Omental fat pad (tissue), 4 donors: ENCODE data around the gene GALK2. TPM values are rescaled to one million over a fixed set of nuclear protein-coding genes. Genes with fewer than 3 reads are reported as not detected.

Experiments used
- ATAC-seq: fragments of 150-250 bp; one replicate; pipeline ENCODE4 v1.9.1; 2016; ENCODE audit warnings: mild to moderate bottlenecking, moderate library complexity; ENCODE audit not compliant: low FRiP score
- DNase-seq: peaks from one replicate; pipeline ENCODE4 v3.0.0-alpha.2; 2019; ENCODE audit warnings: low spot score
- total RNA-seq, 4 donors: library from RNA; depleted of rRNA; stranded (reverse); fragments of >200 nt; gene quantifications; one replicate each; pipeline ENCODE4 v1.1.0, GENCODE V29; 2016
- TF ChIP-seq, protein P1 (sequence below), 3 donors: fragments of 450-650 bp; IDR thresholded peaks; one replicate each; pipeline ENCODE4 v1.5.1; 2016 to 2017; ENCODE audit warnings: antibody characterized with exemption in 3 of 3, mild to moderate bottlenecking in 3 of 3, moderate library complexity in 2 of 3

GALK2 gene
- total RNA-seq, 4 donors from 2014 or later: 18.6 to 35.5 (median 32.5) TPM

DNA sequence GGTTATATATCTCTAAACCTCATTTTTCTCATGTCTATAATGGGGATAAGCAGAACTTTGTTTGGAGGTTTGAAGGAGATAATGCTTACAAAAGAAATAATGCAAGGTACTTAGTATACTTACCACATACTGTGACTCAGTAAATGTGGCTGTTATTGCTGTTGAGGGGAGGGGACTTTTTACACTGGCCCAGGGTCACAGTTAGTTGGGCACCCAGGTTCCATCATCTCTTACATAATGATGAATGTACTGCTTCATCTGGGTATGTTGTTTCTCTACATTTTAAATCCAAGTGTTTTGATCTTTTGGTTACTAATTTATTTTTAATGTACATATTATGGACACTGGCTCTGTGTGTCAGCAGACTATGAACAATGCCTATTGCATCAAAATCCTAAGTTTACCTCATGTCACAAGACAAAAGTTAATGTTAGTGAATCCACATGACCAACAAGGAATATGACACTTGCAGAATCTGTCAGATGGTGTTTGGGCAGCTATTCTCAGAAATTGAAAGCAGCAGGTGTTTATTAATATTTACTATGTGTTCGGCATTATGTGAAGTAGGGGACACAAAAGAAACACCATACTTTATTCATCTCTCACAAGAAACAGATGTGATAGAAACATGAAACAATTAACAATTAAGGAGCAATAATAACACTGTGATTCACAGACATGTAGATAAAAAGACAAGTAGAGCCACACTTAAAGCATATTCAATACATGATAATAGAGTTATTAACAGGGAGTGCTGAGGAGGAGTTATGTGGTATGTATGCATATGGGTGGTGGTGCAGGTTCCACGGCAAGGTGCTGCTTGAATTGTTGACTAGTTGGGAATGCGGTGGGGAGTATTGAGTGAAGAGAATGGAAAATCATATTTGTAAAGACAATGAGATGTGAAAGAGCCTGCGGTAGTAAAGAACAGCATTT lies 109.7 kb downstream of the GALK2 start:
- DNase-seq (no peak), ATAC-seq (no peak)
- TF ChIP-seq, protein P1, sequence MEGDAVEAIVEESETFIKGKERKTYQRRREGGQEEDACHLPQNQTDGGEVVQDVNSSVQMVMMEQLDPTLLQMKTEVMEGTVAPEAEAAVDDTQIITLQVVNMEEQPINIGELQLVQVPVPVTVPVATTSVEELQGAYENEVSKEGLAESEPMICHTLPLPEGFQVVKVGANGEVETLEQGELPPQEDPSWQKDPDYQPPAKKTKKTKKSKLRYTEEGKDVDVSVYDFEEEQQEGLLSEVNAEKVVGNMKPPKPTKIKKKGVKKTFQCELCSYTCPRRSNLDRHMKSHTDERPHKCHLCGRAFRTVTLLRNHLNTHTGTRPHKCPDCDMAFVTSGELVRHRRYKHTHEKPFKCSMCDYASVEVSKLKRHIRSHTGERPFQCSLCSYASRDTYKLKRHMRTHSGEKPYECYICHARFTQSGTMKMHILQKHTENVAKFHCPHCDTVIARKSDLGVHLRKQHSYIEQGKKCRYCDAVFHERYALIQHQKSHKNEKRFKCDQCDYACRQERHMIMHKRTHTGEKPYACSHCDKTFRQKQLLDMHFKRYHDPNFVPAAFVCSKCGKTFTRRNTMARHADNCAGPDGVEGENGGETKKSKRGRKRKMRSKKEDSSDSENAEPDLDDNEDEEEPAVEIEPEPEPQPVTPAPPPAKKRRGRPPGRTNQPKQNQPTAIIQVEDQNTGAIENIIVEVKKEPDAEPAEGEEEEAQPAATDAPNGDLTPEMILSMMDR (IDR thresholded peaks at IDR 0.05): no peak

DNA sequence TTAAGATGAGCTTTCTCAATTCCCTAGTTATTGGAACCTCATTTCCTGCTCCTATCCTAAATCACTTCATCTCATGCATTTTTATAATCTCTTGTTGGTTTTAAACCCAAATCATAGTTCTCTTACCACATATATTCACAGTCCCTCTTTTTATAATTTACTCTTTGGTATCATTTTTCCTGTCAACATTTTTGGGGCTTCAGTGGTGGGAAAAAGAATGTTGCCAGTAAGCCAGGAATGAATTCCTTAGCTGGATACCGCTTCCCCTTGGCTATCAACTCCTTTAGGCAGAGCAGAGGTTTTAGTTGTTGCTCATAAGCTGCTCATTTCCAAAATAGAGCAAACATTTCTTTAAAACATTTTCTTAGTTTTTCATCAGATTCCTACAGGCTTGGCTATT lies 112.3 kb downstream of the GALK2 start:
- TF ChIP-seq, protein P1 (IDR thresholded peaks at IDR 0.05): no peak
- ATAC-seq (no peak), DNase-seq (no peak)

DNA sequence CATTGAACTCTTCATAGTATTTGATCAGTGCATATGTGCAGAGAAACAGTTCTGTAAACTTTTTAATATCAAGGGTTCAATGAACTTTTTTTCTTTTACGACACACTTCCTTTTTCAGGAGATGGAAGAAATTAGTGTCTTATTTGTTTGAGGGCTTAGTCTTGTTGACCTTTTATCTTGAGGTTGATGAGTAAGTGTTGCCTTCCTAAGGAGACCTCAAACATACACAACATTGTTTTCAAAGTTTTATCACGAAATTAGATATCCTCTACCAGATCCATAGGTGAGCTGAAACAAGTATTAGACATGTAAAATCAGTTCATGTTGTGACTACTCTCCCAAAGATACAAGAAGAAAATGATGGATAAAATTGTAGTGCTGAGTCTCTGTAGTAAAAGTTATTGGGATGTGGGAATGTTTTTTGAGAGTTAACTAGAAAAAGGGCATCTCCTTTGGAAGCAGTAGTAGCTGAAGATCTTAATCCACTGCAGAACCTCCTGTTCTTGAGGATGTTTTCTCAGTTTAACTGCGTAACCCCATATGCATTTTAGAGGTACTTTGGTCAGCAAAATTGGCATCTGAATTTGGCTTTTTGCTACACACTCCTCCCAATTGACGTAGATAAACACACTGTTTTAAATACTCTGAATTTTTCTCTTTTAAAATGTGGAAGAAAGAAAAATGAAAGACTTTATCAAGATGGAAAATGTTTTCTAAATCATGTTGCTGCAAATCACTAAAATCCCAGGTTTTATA lies 116.8 kb downstream of the GALK2 start:
- ATAC-seq (peak; percentile 55), DNase-seq (no peak)
- TF ChIP-seq, protein P1 (IDR thresholded peaks at IDR 0.05): no peak

DNA sequence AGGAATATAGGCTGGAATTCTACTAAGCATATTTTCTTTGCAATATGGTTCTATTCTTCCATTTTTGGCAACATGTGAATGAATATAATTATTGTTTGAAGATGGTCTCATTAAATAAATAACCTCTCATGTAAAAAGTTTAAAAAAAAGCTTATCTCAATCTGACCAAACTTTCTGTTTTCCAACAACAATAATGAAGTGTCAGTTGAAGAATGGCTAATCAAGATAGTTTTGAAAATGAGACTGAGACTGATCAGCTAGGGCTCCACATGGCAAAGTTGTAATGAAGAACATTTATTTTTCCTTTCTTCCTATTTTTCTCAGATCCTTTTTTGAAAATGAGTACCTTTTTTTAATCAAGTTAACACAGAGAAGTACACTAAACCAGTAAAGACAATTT lies 117.4 kb downstream of the GALK2 start:
- TF ChIP-seq, protein P1 (IDR thresholded peaks at IDR 0.05): no peak
- ATAC-seq (no peak), DNase-seq (no peak)

DNA sequence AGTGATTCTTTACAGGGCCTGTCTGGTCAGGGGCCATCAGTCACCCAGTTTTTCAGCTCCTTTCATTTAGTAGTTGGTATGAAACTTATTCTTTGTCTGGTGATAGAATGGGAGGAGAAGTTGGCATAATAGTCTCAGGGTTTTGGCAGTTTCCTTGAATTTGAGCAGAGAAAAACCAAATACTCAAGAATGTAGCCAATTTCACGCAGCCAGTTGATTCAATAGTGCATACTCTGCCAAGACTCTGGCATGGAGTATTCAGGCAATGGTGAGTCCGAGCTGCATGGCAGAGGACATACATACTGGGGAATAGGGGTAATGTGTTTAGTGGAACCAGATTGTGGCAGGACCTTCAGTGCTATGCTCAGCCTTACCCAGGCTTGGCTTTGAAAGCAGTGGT lies 118.3 kb downstream of the GALK2 start:
- no peak for DNase-seq
- peak; percentile 21 for ATAC-seq
- TF ChIP-seq, protein P1 (IDR thresholded peaks at IDR 0.05): no peak

DNA sequence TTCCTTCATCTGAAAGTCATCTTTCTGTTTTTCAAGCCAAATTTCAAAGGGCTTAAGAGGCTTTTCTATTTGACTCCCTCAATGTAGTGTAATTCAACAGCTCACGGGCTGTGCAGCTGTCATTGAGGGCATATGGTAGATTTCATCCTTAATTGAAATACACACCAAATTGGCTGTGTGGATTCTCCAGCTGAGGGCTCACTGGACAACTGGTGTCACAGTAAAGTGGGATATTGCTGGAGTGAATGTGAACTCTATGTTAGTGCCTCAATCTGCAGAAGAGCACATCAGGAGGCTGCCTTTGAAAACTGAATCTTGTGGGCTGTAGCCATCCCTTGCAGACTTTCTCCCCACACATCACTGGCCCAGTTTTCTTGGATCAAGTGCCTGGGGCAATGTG lies 120.1 kb downstream of the GALK2 start:
- ATAC-seq (no peak), DNase-seq (no peak)
- TF ChIP-seq, protein P1 (IDR thresholded peaks at IDR 0.05): no peak
